Body of pancreas (tissue), 4 donors: ENCODE measurements around the gene TEX50. TPM values are rescaled to one million over a fixed set of nuclear protein-coding genes. Genes with fewer than 3 reads are reported as not detected.
A peak's percentile ranks its signal among the peaks of the same experiment; 100 is the strongest.
"Not testable (repeated sequence)": the region's sequence is repeated elsewhere in the genome, so short reads cannot be mapped to it uniquely, and the experiment has no call there.

ENCODE experiments used
- ATAC-seq: fragments of 150-250 bp; one replicate; pipeline ENCODE4 v1.9.1; 2016
- DNase-seq, 4 donors: peaks; one replicate each; pipeline ENCODE4 v3.0.0-alpha.2; 2019
- H3K27ac ChIP-seq, 4 donors: fragments of 200-600 bp; sonication (generic); 1 replicate in 3 of 4; 2 replicates in 1 of 4; pipeline versions ENCODE4 v1.5.1 to v1.6.1; 2016 to 2019; ENCODE audit warnings: mild to moderate bottlenecking in 1 of 4, mixed read lengths in 1 of 4, moderate library complexity in 1 of 4
- H3K27me3 ChIP-seq, 2 donors: fragments of 200-600 bp; sonication (generic); one replicate each; pipeline ENCODE4 v1.6.0; 2016; ENCODE audit warnings: mild to moderate bottlenecking in 1 of 2
- H3K36me3 ChIP-seq, 2 donors: fragments of 200-600 bp; sonication (generic); replicated peaks in 1 of 2; 2 replicates each; pipeline ENCODE4 v1.5.1; 2016; ENCODE audit warnings: low read depth in 2 of 2; ENCODE audit not compliant: insufficient read depth in 1 of 2
- H3K4me1 ChIP-seq: fragments of 200-600 bp; sonication (generic); one replicate; pipeline ENCODE4 v1.6.0; 2016
- H3K4me3 ChIP-seq, 2 donors: fragments of 200-600 bp; sonication (generic); 1 replicate in 1 of 2; 2 replicates in 1 of 2; pipeline ENCODE4 v1.5.1; 2016 to 2019
- H3K9me3 ChIP-seq, 3 donors: fragments of 200-600 bp; sonication (generic); 1 replicate in 2 of 3; 2 replicates in 1 of 3; pipeline ENCODE4 v1.5.1; 2016
- POLR2A ChIP-seq, 3 donors: fragments of 450-650 bp; IDR thresholded peaks; one replicate each; pipeline ENCODE4 v1.6.1; 2016; ENCODE audit warnings: antibody characterized with exemption in 3 of 3, mild to moderate bottlenecking in 2 of 3
- WGBS, 2 donors: methylation state at CpG; one replicate each; pipeline ENCODE4 v1.1.5; 2017; 5-methylcytosine and 5-hydroxymethylcytosine counted together
- intact Hi-C: fragments of 100-400 bp; cut with DNase I; formaldehyde crosslinking; loops from one replicate; pipeline ENCODE4 v1.15.1; 2023
- total RNA-seq, 2 donors: library from RNA; depleted of rRNA; stranded (reverse); fragments of >200 nt; gene quantifications; one replicate each; pipeline ENCODE4 v1.1.0, GENCODE V29; 2016
- TF ChIP-seq, protein P1 (sequence below), 7 experiments: fragments of 450-650 bp in 4 of 7; fragments of 200-600 bp in 3 of 7; sonication (generic) in 3 of 7; IDR thresholded peaks; one replicate each; pipeline ENCODE4 v1.5.1; 2016 to 2019; ENCODE audit warnings: antibody characterized with exemption in 7 of 7

The TEX50 gene
- total RNA-seq, 2 donors from 2014 or later, result not detected

DNA sequence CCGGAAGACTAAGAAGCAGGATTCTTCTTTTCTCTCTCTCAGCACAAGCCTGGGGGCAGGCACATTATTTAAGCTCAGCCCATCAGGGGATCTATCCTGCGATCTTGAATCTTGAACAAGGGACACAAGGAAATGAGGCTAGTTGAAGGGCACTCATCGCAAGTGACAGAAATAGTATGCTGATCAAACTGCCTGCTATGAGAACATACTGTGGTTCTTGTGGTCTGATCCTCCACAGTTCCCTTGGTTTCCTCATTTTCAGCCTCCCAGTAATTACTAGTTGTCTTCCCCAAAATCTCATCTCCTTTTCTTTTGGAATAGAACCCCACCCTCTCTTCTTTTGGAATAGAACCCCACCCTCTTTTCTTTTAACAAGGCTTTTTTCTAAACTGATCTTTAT, 28.0 kb downstream of the TEX50 start:
- H3K4me1 ChIP-seq, result no peaks in the 10 kb centered on the region
- H3K36me3 ChIP-seq, result no peaks in the 10 kb centered on the region
- H3K27ac ChIP-seq, result no peak overlapping the region
- H3K27me3 ChIP-seq, result no peaks in the 10 kb centered on the region
- H3K4me3 ChIP-seq, result no peak overlapping the region
- no peak for TF ChIP-seq POLR2A (IDR thresholded peaks at IDR 0.05)
- TF ChIP-seq, protein P1, sequence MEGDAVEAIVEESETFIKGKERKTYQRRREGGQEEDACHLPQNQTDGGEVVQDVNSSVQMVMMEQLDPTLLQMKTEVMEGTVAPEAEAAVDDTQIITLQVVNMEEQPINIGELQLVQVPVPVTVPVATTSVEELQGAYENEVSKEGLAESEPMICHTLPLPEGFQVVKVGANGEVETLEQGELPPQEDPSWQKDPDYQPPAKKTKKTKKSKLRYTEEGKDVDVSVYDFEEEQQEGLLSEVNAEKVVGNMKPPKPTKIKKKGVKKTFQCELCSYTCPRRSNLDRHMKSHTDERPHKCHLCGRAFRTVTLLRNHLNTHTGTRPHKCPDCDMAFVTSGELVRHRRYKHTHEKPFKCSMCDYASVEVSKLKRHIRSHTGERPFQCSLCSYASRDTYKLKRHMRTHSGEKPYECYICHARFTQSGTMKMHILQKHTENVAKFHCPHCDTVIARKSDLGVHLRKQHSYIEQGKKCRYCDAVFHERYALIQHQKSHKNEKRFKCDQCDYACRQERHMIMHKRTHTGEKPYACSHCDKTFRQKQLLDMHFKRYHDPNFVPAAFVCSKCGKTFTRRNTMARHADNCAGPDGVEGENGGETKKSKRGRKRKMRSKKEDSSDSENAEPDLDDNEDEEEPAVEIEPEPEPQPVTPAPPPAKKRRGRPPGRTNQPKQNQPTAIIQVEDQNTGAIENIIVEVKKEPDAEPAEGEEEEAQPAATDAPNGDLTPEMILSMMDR (IDR thresholded peaks at IDR 0.05), result no peak
- no peaks in the 10 kb centered on the region for H3K9me3 ChIP-seq
- ATAC-seq (no peak), DNase-seq (no peak)
- intact Hi-C loops, result no loop called here
- 70 to 81% methylated on average over 3 of the region's 3 CpGs for WGBS, 2 donors

GRCh38 chr1:173666646-173667045, 31.5 kb downstream of the TEX50 start:
- Histone ChIP-seq H3K4me1 (peaks cover 8% of the 10 kb centered on the region), H3K9me3 (no peaks in the 10 kb centered on the region), H3K27ac (no peak overlapping the region), H3K27me3 (peaks cover 0 to 4% of the 10 kb centered on the region in 2 donors), H3K4me3 (no peak overlapping the region), H3K36me3 (no peaks in the 10 kb centered on the region)
- ATAC-seq, result no peak
- DNase-seq, result no peak
- TF ChIP-seq, protein P1 (IDR thresholded peaks at IDR 0.05), result no peak
- no peak for TF ChIP-seq POLR2A (IDR thresholded peaks at IDR 0.05)
- intact Hi-C loops, result no loop called here
- 95 to 97% methylated on average over 3 of the region's 3 CpGs for WGBS, 2 donors

DNA sequence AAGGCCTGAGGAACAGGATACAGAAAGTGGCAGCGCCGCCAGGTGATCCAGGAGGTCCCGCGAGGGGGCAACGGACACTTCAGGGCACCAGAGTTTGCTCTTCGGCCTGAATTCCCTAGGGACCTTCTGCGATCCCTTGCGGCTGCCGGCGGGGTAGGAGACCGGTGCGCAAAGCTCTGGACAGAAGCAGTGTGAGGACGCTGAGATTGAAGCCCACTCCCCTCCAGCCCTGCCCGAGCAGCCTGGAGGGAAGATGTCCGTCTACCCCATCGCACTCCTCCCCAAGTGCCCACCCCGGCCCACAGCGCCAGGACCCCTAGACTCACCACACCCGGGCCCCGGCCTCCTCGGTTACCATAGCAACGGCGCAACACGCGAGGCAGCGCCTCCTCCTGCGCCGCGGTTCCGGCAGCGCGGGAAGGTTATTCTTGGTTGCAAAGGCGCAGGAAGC, 34.4 kb downstream of the TEX50 start, which contains the start of gene ANKRD45:
Gene ANKRD45, minus strand, starts transcription at position 361 of the 451 bp plus-strand sequence. CDS start 10,433 bp downstream, outside the sequence.
- ATAC-seq (peak; percentile 35), DNase-seq (peak; percentile 29 to 67 (median 46))
- Histone ChIP-seq H3K9me3 (no peaks in the 10 kb centered on the region), H3K27me3 (peaks cover 0 to 4% of the 10 kb centered on the region in 2 donors), H3K4me3 (peak within 1 kb of the TSS in 1 of 2 donors; percentile 34), H3K4me1 (peaks cover 8% of the 10 kb centered on the region), H3K36me3 (no peaks in the 10 kb centered on the region), H3K27ac (no peak within 1 kb of the TSS)
- intact Hi-C loops, result no loop called here
- 2 to 7% methylated on average over 27 to 33 of the region's 33 CpGs for WGBS, 2 donors
- TF ChIP-seq POLR2A (IDR thresholded peaks at IDR 0.05), result no peak
- TF ChIP-seq, protein P1 (IDR thresholded peaks at IDR 0.05), result no peak

DNA sequence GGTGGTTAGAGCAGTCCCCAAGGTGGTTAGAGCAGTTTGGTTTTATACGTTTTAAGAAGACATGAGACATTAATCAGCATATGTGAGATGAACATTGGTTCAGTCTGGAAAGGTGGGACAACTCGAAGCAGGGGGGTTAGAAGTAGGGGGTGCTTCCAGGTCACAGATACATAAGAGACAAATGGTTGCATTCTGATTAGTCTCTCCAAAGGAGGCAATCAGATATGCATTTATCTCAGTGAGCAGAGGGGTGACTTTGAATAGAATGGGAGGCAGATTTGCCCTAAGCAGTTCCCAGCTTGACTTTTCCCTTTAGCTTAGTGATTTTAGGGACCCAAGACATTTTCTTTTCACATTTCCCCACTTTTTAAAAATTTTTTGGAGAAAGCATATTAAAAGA, 39.4 kb downstream of the TEX50 start:
- H3K36me3 ChIP-seq, DNase-seq, H3K27me3 ChIP-seq, H3K27ac ChIP-seq, intact Hi-C loops, H3K4me1 ChIP-seq, H3K4me3 ChIP-seq, H3K9me3 ChIP-seq, ATAC-seq: not testable (repeated sequence)
- whole genome bisulfite sequencing, 2 donors, result 70 to 80% methylated on average over 2 of the region's 2 CpGs

GRCh38 chr1:173680152-173680551, 45.0 kb downstream of the TEX50 start:
- H3K36me3 ChIP-seq, intact Hi-C loops, H3K9me3 ChIP-seq, H3K4me1 ChIP-seq, DNase-seq, H3K27me3 ChIP-seq, H3K27ac ChIP-seq, ATAC-seq, H3K4me3 ChIP-seq: not testable (repeated sequence)
- WGBS, 2 donors, result 70% methylated on average over 5 of the region's 5 CpGs

- TF ChIP-seq POLR2A (IDR thresholded peaks at IDR 0.05), result no peak
- TF ChIP-seq, protein P1 (IDR thresholded peaks at IDR 0.05), result no peak
- DNase-seq (no peak), ATAC-seq (no peak)
- intact Hi-C loops, result no loop called here
- Histone ChIP-seq H3K4me1 (no peaks in the 10 kb centered on the region), H3K27ac (no peak overlapping the region), H3K4me3 (no peak overlapping the region), H3K27me3 (no peaks in the 10 kb centered on the region), H3K36me3 (no peaks in the 10 kb centered on the region), H3K9me3 (peaks cover 0 to 4% (median 0%) of the 10 kb centered on the region in 3 donors)
Observed at GRCh38 chr1:173682184-173682583, 47.0 kb downstream of the TEX50 start.

GRCh38 chr1:173683838-173684237, 48.7 kb downstream of the TEX50 start:
- H3K4me3 ChIP-seq, DNase-seq, intact Hi-C loops, H3K27ac ChIP-seq, H3K27me3 ChIP-seq, H3K4me1 ChIP-seq, H3K36me3 ChIP-seq, H3K9me3 ChIP-seq, ATAC-seq: not testable (repeated sequence)
- 70 to 87% methylated on average over 4 of the region's 4 CpGs for WGBS, 2 donors

- H3K4me3 ChIP-seq, H3K4me1 ChIP-seq, ATAC-seq, H3K27ac ChIP-seq, H3K9me3 ChIP-seq, intact Hi-C loops, H3K36me3 ChIP-seq, H3K27me3 ChIP-seq, DNase-seq: not testable (repeated sequence)
- WGBS, 2 donors, result 55 to 68% methylated on average over 3 of the region's 3 CpGs
Observed at GRCh38 chr1:173685121-173685520, 50.0 kb downstream of the TEX50 start.
